HG02610 (cell line): ENCODE measurements around the gene FBXO11.
A peak's percentile ranks its signal among the peaks of the same experiment; 100 is the strongest.
"Not testable (repeated sequence)": the region's sequence is repeated elsewhere in the genome, so short reads cannot be mapped to it uniquely, and the experiment has no call there.

ENCODE experiments used
- ATAC-seq: cut with Tn5 transposase; IDR thresholded peaks from one replicate; pipeline ENCODE4 v1.9.1; 2021; ENCODE audit warnings: mild to moderate bottlenecking, moderate library complexity; ENCODE audit not compliant: unreplicated experiment

FBXO11 gene

GRCh38 chr2:47862949-47863348, 43.3 kb downstream of the FBXO11 start:
- ATAC-seq, result no peak

- ATAC-seq, result not testable (repeated sequence)
Observed at GRCh38 chr2:47853067-47853777, 53.1 kb downstream of the FBXO11 start.

GRCh38 chr2:47850198-47850597, 56.1 kb downstream of the FBXO11 start:
- ATAC-seq, result no peak

- no peak for ATAC-seq
Observed at GRCh38 chr2:47849368-47849767, 56.9 kb downstream of the FBXO11 start.

- ATAC-seq, result no peak
Observed at GRCh38 chr2:47844162-47844561, 62.1 kb downstream of the FBXO11 start.

GRCh38 chr2:47843407-47843806, 62.9 kb downstream of the FBXO11 start:
- no peak for ATAC-seq

- no peak for ATAC-seq
Observed at GRCh38 chr2:47842846-47843245, 63.5 kb downstream of the FBXO11 start.

- ATAC-seq, result no peak
Observed at GRCh38 chr2:47838686-47839085, 67.6 kb downstream of the FBXO11 start.

- ATAC-seq, result no peak
Observed at GRCh38 chr2:47838249-47838648, 68.0 kb downstream of the FBXO11 start.

- peak; percentile 79 for ATAC-seq
Observed at GRCh38 chr2:47833516-47833968, 72.8 kb downstream of the FBXO11 start.

GRCh38 chr2:47822518-47822917, 83.8 kb downstream of the FBXO11 start:
- ATAC-seq, result no peak

GRCh38 chr2:47819834-47820233, 86.5 kb downstream of the FBXO11 start:
- no peak for ATAC-seq

- ATAC-seq, result no peak
Observed at GRCh38 chr2:47818777-47819176, 87.5 kb downstream of the FBXO11 start.

GRCh38 chr2:47815764-47816163, 90.5 kb downstream of the FBXO11 start:
- ATAC-seq, result peak; percentile 95

- ATAC-seq, result no peak
Observed at GRCh38 chr2:47811668-47812067, 94.6 kb downstream of the FBXO11 start.

GRCh38 chr2:47810850-47811249, 95.4 kb downstream of the FBXO11 start:
- ATAC-seq, result no peak

GRCh38 chr2:47809903-47810302, 96.4 kb downstream of the FBXO11 start:
- no peak for ATAC-seq

GRCh38 chr2:47808614-47809013, 97.7 kb downstream of the FBXO11 start:
- ATAC-seq, result no peak

GRCh38 chr2:47805850-47806249, 100.4 kb downstream of the FBXO11 start:
- ATAC-seq, result no peak

GRCh38 chr2:47803770-47804169, 102.5 kb downstream of the FBXO11 start:
- ATAC-seq, result no peak

GRCh38 chr2:47803363-47803762, 102.9 kb downstream of the FBXO11 start:
- no peak for ATAC-seq

- no peak for ATAC-seq
Observed at GRCh38 chr2:47801118-47801517, 105.2 kb downstream of the FBXO11 start.

- no peak for ATAC-seq
Observed at GRCh38 chr2:47799031-47799609, 107.2 kb downstream of the FBXO11 start.
